ENCODE measurements around the gene LRRC27.
A peak's percentile ranks its signal among the peaks of the same experiment; 100 is the strongest.
"Not testable (repeated sequence)": the region's sequence is repeated elsewhere in the genome, so short reads cannot be mapped to it uniquely, and the experiment has no call there.

LRRC27 gene

DNA sequence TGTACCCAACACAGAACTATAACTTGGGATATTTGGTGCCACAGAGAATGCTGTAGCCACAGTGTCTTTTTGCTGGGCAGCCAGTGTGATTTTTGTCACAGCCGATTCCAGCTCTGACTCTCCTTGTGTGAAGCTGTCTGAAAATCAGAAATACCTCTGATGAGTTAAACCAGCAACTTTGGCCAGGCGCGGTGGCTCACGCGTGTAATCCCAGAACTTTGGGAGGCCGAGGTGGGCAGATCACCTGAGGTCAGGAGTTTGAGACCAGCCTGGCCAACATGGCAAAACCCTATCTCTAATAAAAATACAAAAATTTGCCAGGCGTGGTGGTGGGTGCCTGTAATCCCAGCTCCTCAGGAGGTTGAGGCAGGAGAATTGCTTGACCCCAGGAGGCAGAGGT lies 5.9 kb downstream of the LRRC27 start:
- DNase-seq (ENCODE audit: low read depth in 2 of 2) = not testable (repeated sequence)

DNA sequence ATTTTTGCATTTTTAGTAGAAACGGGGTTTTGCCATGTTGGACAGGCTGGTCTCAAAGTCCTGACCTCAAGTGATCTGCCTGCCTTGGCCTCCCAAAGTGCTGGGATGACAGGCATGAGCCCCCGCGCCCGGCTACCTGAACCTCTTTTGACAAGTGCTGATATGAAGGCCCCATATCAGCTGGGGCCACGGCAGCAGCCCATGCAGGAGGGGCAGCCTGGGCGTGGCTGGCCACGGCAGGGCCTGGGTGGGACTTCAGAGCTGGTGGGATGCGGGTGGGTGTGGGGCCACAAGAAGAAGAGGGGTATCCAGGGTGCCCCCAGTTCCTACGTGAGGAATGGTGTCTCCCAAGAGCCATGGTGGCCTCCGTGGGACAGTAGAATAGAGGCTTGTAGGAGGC lies 6.9 kb downstream of the LRRC27 start:
- DNase-seq (ENCODE audit: low read depth in 2 of 2) = no peak

DNA sequence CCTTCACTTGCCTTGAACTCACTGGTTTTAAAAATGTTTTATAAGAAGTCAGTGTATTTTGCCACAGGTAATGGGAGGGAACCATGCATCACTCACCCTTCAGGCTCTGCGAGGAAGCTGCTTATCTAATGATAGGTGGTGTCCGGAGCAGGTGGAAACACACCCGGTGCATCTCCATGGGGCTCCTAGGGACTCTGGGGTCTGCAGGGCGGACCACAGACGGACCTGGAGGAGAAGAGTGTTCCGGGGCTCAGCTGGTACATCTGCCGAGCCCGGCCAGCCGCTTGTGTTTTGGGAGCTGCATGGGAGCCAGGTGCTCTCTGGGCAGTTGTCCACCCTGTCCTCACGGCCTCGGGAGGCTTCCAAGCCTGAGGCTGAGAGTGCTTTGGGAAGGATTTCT lies 7.3 kb downstream of the LRRC27 start:
- no peak for DNase-seq (ENCODE audit: low read depth in 2 of 2)

- no peak for DNase-seq (ENCODE audit: low read depth in 2 of 2)
Measured at GRCh38 chr10:132341017-132341416, 9.0 kb downstream of the LRRC27 start.

DNA sequence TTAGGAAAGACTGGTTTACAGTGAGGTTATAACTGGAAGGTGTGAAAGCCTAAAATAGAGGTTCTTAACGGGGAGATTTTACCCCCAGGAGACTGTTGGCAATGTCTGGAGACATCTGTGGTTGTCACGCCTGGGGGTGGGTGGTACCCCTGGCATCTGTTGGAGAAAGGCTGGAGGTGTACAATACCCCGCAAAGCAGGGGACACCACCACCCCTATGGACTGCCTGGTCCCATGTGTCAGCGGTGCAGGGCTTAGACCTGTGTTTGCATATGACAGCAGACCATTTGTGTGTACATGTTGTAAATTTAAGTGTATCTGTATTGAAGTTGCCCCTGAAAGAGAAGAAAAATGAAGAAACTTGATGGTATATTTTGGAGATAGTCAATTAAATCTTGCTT lies 9.8 kb downstream of the LRRC27 start:
- DNase-seq (ENCODE audit: low read depth in 2 of 2) = no peak

GRCh38 chr10:132342553-132342952 lies 10.6 kb downstream of the LRRC27 start:
- no peak for DNase-seq (ENCODE audit: low read depth in 2 of 2)

DNA sequence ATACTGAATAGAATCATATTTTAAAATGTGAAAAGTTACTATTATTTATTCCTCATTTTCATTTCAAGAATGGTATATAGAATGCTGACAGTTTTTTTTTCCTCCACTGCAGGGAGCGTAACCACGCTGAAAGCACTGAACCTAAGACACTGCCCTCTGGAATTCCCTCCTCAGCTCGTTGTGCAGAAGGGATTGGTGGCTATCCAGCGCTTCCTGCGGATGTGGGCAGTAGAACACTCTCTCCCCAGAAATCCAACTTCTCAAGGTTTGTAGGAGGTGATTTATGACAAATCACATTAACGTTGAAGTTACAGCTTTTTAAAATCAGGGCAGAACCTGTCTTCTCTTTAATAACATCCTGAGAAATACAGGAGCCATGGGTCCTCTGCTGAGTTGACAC lies 12.4 kb downstream of the LRRC27 start:
- no peak for DNase-seq (ENCODE audit: low read depth in 2 of 2)

DNA sequence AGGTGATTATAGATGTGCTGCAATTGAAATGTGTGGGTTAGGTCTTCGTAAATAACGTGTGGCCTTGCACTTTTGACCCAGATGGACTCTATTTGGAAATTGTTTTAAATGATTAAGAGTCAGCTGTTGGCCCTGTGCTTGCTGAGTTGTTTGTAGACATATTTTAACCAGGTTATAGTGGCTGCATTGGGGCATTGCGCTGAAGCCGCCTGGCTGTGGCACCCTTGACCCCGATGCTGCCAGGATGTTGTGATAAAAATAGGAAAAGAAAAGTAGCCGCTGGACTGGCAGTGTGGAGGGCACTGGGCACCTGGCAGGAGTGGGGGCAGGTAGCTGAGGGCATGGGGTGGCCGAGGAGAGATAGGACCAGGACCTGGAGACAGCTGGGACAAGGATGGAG lies 13.4 kb downstream of the LRRC27 start:
- no peak for DNase-seq (ENCODE audit: low read depth in 2 of 2)

DNA sequence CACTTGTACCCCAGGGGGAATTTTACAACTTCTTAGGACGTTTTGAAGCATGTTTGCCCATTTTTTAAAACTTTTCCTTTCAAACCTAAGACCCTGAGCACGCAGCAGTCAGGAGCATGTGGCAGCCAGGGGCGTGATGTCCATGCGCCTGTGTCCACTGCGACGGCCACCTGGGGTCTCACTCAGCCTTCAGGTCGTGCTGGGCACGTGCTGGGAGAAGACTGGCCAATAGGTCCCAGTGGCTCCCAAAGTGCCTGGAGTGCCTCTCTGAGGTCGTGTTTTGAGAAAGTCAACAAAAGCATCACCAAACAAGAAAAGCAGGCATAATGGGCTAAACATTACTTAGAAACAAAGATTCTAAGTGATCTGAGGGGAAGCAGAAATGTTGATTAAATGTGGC lies 14.8 kb downstream of the LRRC27 start:
- no peak for DNase-seq (ENCODE audit: low read depth in 2 of 2)

GRCh38 chr10:132347211-132347930 lies 15.4 kb downstream of the LRRC27 start:
- no peak for DNase-seq (ENCODE audit: low read depth in 2 of 2)

GRCh38 chr10:132347931-132348267 lies 15.9 kb downstream of the LRRC27 start:
- DNase-seq (ENCODE audit: low read depth in 2 of 2) = no peak

- DNase-seq (ENCODE audit: low read depth in 2 of 2) = no peak
Measured at GRCh38 chr10:132349766-132350165, 17.8 kb downstream of the LRRC27 start.

- DNase-seq (ENCODE audit: low read depth in 2 of 2) = no peak
Measured at GRCh38 chr10:132350391-132350790, 18.4 kb downstream of the LRRC27 start.

- no peak for DNase-seq (ENCODE audit: low read depth in 2 of 2)
Measured at GRCh38 chr10:132350946-132351345, 19.0 kb downstream of the LRRC27 start.

GRCh38 chr10:132351611-132352010 lies 19.6 kb downstream of the LRRC27 start:
- DNase-seq (ENCODE audit: low read depth in 2 of 2) = no peak

DNA sequence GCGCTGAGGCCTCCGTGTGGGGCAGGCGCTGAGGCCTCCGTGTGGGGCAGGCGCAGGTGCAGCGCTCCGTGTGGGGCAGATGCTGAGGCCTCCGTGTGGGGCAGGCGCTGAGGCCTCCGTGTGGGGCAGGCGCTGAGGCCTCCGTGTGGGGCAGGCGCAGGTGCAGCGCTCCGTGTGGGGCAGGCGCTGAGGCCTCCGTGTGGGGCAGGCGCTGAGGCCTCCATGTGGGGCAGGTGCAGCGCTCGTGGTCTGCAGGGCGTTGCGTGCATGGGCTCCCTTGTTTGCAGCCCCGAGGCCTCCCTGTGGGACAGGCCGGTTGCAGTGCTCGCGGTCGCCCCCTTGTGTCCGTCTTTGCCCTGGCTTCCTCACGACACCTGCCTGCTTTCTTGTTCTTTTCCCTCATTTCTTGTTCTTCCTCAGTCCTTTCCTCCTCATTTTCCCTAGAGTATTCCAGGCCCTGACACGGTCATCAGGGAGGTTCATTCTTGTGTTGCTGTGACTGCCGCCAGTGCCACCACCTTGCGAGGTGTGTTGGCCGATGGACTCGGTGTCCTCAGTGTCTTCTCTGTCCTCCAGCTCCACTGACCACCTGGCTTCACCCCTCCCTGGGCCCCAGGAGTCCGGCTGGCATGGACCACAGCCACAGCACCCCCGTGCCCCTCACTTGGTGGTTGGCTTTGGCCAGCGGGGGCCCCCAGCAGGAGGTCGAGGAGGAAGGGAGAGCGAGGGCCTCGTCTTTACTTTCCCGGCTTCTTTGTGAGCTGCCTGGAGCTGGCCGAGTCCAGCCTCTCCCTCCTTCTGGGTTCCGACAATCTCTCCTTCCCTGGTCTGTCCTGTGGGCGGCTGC lies 20.7 kb downstream of the LRRC27 start:
- DNase-seq (ENCODE audit: low read depth in 2 of 2) = peak; percentile 67 to 86

DNA sequence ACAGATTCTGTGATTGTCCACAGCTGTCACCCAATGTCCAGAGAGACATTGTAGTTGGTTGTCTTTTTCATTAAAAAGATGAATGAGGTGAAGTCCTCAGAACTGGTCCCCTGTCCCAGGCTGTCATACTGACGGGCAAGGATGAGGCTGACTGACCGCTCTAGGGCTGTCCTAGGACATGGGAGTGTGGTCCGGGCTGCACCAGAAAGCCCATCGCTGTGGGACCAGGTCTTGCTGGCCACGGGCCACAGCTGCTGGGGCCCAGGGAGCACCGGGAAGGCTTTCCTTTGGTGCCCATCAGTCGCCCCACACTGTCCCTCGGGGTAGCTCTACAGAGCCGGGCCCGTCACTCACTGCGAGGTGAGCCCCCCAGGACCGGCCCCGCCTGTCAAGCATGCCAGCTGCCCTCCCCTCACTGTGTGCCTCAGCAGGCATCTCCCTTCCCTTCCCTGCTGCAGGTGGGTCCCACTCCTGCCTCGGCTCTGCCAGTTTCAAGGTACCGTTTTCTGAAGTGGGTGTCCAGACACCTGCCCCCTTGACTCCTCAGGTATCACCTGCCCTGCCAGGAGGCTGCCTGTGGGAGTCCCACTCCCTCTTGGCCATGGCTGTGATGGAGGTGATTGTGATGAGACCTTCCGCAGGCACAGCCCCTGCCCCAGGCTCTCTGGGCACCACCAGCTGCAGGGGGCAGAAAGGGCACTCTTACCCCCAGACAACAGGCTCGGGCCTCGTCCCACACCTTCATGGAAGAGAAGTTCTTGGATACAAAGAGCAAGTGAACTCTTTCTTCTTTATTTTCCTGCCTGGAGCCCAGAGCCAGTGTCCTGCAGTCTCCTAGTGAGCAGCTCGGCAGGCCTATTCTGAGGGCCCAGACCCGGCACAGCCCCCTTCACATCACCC lies 21.7 kb downstream of the LRRC27 start:
- DNase-seq (ENCODE audit: low read depth in 2 of 2) = no peak

DNA sequence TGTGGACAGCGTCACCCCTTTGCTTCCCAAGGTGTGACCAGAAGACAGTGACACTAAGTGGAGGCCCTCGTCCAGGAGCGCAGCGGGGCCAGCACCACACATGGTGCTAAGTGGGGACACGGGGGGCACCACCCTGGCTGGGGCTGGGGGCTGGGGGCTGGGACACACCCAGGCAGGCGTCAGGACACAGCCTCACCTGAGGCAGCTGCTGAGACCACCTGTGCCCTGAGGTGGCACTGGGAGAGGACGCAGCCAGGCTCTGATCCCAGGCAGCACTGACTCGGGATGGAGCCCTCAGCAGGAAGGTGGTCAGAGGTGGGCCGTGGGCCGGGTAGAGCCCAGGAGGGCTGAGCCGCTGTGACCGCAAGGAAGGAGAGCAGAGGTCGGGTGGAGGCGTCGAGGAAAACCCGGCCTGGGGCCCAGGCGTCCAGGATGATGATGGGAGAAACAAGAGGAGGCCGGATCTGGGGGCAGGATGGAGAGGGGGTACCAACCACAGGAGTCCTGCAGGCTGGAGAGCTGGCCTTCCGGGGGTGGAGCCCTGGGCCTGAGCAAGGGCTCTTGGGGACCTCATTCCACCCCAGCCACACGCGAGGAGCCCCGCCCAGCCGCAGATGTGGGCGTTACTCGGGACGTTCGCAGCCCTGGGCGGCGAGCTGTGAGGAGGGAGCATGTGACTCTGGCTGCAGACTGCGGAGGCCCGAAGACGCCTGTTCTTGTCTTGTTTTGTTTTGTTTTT lies 22.5 kb downstream of the LRRC27 start:
- DNase-seq (ENCODE audit: low read depth in 2 of 2) = no peak

- DNase-seq (ENCODE audit: low read depth in 2 of 2) = no peak
Measured at GRCh38 chr10:132355297-132355696, 23.3 kb downstream of the LRRC27 start.

- DNase-seq (ENCODE audit: low read depth in 2 of 2) = no peak
Measured at GRCh38 chr10:132355754-132356153, 23.8 kb downstream of the LRRC27 start.

GRCh38 chr10:132356621-132357195 lies 24.7 kb downstream of the LRRC27 start:
- no peak for DNase-seq (ENCODE audit: low read depth in 2 of 2)
